NB4 (cell line): ENCODE data around the gene OTOP2.
A peak's percentile ranks its signal among the peaks of the same experiment; 100 is the strongest.

Experiments used
- DNase-seq: peaks from one replicate; pipeline ENCODE4 v3.0.0; 2010; ENCODE audit warnings: low read depth
- H3K4me3 ChIP-seq: one replicate; pipeline ENCODE4 v1.5.1; 2011; ENCODE audit warnings: mild to moderate bottlenecking, low read depth, low read length, moderate library complexity
- CTCF ChIP-seq: IDR thresholded peaks from one replicate; pipeline ENCODE4 v1.5.1; 2012; ENCODE audit warnings: low read depth, low read length
- MAX ChIP-seq: IDR thresholded peaks from 2 replicates; pipeline ENCODE4 v1.6.1; 2011; ENCODE audit warnings: low read depth, low read length
- MYC ChIP-seq: IDR thresholded peaks from 2 replicates; pipeline ENCODE4 v1.6.1; 2011; ENCODE audit warnings: low read depth, low read length
- POLR2A ChIP-seq: IDR thresholded peaks from 2 replicates; pipeline ENCODE4 v1.6.1; 2011; ENCODE audit warnings: mild to moderate bottlenecking; ENCODE audit not compliant: insufficient read length; ENCODE audit errors: extremely low read depth

Gene OTOP2

DNA sequence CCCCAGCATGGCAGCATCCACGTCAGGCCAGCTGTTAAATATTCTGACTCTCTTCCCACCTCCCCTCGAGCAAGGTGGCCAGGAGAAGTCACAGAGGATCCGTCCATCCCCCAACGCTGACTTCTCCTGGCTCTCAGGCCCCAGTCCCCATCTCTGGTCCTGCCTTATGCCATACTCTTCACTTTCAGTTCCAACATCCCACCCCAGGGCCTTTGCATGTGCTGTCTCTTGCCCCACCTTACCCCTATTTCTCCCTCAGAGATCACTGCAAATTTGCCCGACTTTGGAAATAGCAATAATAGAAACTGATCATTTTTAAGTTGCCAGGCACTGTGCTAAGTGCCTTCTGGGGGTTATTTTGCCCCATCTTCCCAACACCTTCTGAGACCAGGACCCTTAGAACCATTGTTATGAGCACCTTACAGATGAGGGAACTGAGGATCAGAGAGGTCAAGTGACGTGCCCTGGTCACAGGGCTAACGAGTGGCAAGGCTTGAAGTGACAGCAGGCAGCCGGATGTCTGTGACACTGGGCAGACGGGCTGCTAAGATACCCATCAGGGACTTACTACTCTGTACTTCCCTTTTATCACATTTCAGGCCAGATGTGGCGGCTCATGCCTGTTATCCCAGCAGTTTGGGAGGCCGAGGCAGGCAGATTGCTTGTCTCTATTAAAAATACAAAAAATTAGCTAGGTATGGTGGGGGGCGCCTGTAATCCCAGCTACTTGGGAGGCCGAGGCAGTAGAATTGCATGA, 30.8 kb downstream of the OTOP2 start:
- no peak overlapping the region for H3K4me3 ChIP-seq
- peak; percentile 51 for DNase-seq
- TF ChIP-seq POLR2A = no peak
- TF ChIP-seq MYC = no peak
- no peak for TF ChIP-seq CTCF
- no peak for TF ChIP-seq MAX

DNA sequence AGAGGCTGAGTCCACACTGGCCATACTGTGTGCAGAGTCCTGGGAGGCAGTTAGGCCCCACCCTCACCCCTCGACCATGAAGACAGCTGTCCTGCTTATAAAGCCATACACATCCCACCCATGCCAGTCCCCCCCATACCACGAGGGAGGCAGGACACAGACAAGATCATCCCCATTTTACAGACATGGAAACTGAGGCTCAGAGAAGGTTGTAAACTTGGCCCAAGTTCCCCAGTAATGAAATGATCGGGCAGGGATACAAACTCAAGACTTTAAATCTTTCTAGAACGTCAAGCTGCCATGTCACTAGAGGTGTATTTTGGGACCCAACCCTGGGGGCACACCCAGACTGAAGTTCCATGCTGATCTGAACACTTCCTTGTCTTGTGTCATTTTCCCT, 32.0 kb downstream of the OTOP2 start:
- no peak for TF ChIP-seq POLR2A
- no peak for TF ChIP-seq CTCF
- TF ChIP-seq MAX = no peak
- TF ChIP-seq MYC = no peak
- no peak for DNase-seq
- H3K4me3 ChIP-seq = no peak overlapping the region

GRCh38 chr17:74957935-74958740, 34.1 kb downstream of the OTOP2 start:
- peak; percentile 32; the same call in 1 of the 2 replicates for TF ChIP-seq MAX
- TF ChIP-seq POLR2A = no peak
- no peak for TF ChIP-seq MYC
- peak; percentile 91 for TF ChIP-seq CTCF
- H3K4me3 ChIP-seq = no peak overlapping the region
- DNase-seq = peak; percentile 69

GRCh38 chr17:74959826-74960515, 35.9 kb downstream of the OTOP2 start:
- no peak for DNase-seq
- no peak for TF ChIP-seq POLR2A
- no peak for TF ChIP-seq MYC
- TF ChIP-seq MAX = no peak
- TF ChIP-seq CTCF = no peak
- H3K4me3 ChIP-seq = no peak overlapping the region

DNA sequence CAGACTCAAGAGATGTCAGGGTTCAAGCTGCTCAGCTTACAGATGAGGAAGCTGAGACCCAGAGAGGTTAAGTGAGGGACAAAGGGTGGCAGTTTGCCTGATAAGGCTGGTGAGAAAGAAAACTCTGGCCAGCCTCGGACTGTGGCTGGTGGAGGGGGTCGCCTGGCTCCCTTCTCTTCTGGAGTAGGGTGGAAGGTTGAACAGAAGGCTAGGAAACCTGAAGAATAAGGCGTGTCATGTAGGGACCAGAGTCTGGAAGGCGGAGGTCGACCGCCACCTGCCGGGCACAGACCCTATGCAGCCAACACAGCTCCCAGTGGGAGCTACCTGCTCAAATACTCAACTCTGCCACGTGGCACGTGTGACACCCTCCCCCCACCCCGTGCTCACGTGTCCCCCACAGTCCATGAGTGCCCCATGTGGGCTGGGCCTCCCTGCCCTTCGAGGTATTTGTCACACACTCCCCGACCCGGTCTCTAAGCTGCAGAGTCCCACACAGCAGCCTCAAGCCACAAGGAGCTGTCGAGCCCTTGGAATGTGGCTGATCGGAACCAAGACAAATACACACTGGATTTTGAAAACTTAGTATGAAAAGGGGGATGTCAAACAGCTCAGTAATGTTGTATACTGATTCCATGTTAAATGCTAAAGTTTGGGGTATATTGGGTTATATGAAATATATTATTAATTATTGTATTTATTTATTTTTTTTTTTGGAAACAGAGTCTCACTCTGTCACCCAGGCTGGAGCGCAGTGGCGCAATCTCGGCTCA, 36.7 kb downstream of the OTOP2 start:
- TF ChIP-seq MYC (peak; percentile 91), MAX (peak; percentile 97), POLR2A (no peak), CTCF (peak; percentile 83)
- no peak overlapping the region for H3K4me3 ChIP-seq
- peak; percentile 81 for DNase-seq
